ENCODE data around the gene CLCN4.

DNA sequence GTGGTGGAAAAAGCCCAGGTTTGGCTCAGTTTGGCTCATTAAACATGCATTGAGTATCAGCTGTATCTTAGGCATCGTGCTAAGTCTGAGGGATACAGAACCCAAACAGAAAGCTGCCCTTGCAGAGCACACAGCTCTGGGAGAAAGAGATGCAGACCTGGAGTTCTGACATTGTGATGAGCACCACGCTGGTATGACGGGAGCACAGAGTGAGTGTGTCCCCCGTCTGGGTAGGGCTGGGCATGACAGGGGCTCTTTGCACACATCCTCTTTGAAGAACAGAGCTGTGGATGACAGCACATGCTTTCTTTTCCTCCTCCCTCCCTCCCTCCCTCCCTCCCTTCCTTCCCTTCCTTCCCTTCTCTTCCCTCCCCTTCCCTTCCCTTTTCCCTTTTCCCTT lies 52.2 kb downstream of the CLCN4 start:
- TF ChIP-seq CTCF (IDR thresholded peaks at IDR 0.05) (no peak), POLR2AphosphoS5 (IDR thresholded peaks at IDR 0.05) (no peak), POLR2A (IDR thresholded peaks at IDR 0.05) (no peak)

Measured in upper lobe of left lung (tissue), 4 donors.